Activated naive CD4-positive, alpha-beta T cell treated with Interleukin-2 at 50 U/mL for 16 hours (primary cell): ENCODE data around the gene CEACAM3.

Experiments used
- DNase-seq: peaks from one replicate; pipeline ENCODE4 v3.0.0-alpha.2; 2020

CEACAM3 gene

GRCh38 chr19:41847351-41848105 lies 51.1 kb downstream of the CEACAM3 start:
- DNase-seq: no peak

GRCh38 chr19:41848666-41849065 lies 52.3 kb downstream of the CEACAM3 start:
- DNase-seq: no peak

GRCh38 chr19:41849067-41849466 lies 52.7 kb downstream of the CEACAM3 start:
- DNase-seq: no peak

GRCh38 chr19:41850381-41850780 lies 54.0 kb downstream of the CEACAM3 start:
- no peak for DNase-seq

GRCh38 chr19:41851456-41851855 lies 55.1 kb downstream of the CEACAM3 start:
- DNase-seq: no peak

GRCh38 chr19:41853344-41853743 lies 57.0 kb downstream of the CEACAM3 start:
- DNase-seq: no peak

- no peak for DNase-seq
These were observed 57.4 kb downstream of the CEACAM3 start for GRCh38 chr19:41853768-41854167.

GRCh38 chr19:41859213-41859617 lies 62.8 kb downstream of the CEACAM3 start:
- DNase-seq: no peak

- DNase-seq: peak; percentile 98
These were observed 63.4 kb downstream of the CEACAM3 start, which contains the start of gene RPS19 for GRCh38 chr19:41859618-41860418. RPS19 (plus strand) TSS chr19:41860255; CDS start chr19:41860775, 520 bp downstream.

GRCh38 chr19:41860419-41861115 lies 64.2 kb downstream of the CEACAM3 start:
- peak; percentile 35 for DNase-seq
